Neuron (in vitro differentiated cells): Measurements from ENCODE around the gene ODAD4.
"Not testable (repeated sequence)": the region's sequence is repeated elsewhere in the genome, so short reads cannot be mapped to it uniquely, and the experiment has no call there.

Experiments used
- H2AFZ ChIP-seq: one replicate; pipeline ENCODE4 v1.6.1; 2013; ENCODE audit warnings: low read depth, mild to moderate bottlenecking, inconsistent platforms, low read length, moderate library complexity
- H3K27me3 ChIP-seq: one replicate; pipeline ENCODE4 v1.6.1; 2013; ENCODE audit warnings: low read length; ENCODE audit not compliant: insufficient read depth
- H3K36me3 ChIP-seq: one replicate; pipeline ENCODE4 v1.6.1; 2013; ENCODE audit warnings: low read length; ENCODE audit not compliant: insufficient read depth
- H3K4me1 ChIP-seq: one replicate; pipeline ENCODE4 v1.6.1; 2013; ENCODE audit warnings: low read length; ENCODE audit not compliant: insufficient read depth
- H3K4me3 ChIP-seq: 2 replicates; pipeline ENCODE4 v1.5.1; 2013; ENCODE audit warnings: mild to moderate bottlenecking, low read length, moderate library complexity
- H3K9me3 ChIP-seq: one replicate; pipeline ENCODE4 v1.6.1; 2013; ENCODE audit warnings: low read length

The ODAD4 gene

GRCh38 chr17:41988418-41988817, 58.0 kb downstream of the ODAD4 start:
- Histone ChIP-seq H3K4me3 (no peak overlapping the region), H3K9me3 (no peaks in the 10 kb centered on the region), H3K27me3 (no peaks in the 10 kb centered on the region), H3K36me3 (peaks cover 78% of the 10 kb centered on the region), H3K4me1 (no peaks in the 10 kb centered on the region), H2AFZ (no peak overlapping the region)

GRCh38 chr17:41989702-41990419, 59.4 kb downstream of the ODAD4 start:
- Histone ChIP-seq H3K4me3 (no peak overlapping the region), H3K27me3 (no peaks in the 10 kb centered on the region), H3K4me1 (no peaks in the 10 kb centered on the region), H3K9me3 (no peaks in the 10 kb centered on the region), H3K36me3 (peaks cover 82% of the 10 kb centered on the region), H2AFZ (no peak overlapping the region)

GRCh38 chr17:41992576-41992975, 62.2 kb downstream of the ODAD4 start:
- Histone ChIP-seq H3K4me3 (no peak overlapping the region), H3K36me3 (peaks cover 92% of the 10 kb centered on the region), H3K9me3 (no peaks in the 10 kb centered on the region), H3K4me1 (no peaks in the 10 kb centered on the region), H2AFZ (no peak overlapping the region), H3K27me3 (no peaks in the 10 kb centered on the region)

GRCh38 chr17:41996855-41997164, 66.4 kb downstream of the ODAD4 start:
- H3K36me3 ChIP-seq, result peaks cover 85% of the 10 kb centered on the region

GRCh38 chr17:41998497-41998896, 68.1 kb downstream of the ODAD4 start:
- H3K36me3 ChIP-seq, result peaks cover 86% of the 10 kb centered on the region
- peaks cover 10% of the 10 kb centered on the region for H3K4me1 ChIP-seq
- H3K27me3 ChIP-seq, result no peaks in the 10 kb centered on the region
- no peak overlapping the region for H2AFZ ChIP-seq
- no peaks in the 10 kb centered on the region for H3K9me3 ChIP-seq
- H3K4me3 ChIP-seq, result no peak overlapping the region

More at GRCh38 chr17:41996855-41997164, 66.4 kb downstream of the ODAD4 start:
- Histone ChIP-seq H3K9me3 (no peaks in the 10 kb centered on the region), H3K27me3 (no peaks in the 10 kb centered on the region), H2AFZ (no peak overlapping the region), H3K4me3 (no peak overlapping the region), H3K4me1 (no peaks in the 10 kb centered on the region)

- peaks cover 13% of the 10 kb centered on the region for H3K4me1 ChIP-seq
- no peak overlapping the region for H2AFZ ChIP-seq
- H3K27me3 ChIP-seq, result no peaks in the 10 kb centered on the region
- no peak overlapping the region for H3K4me3 ChIP-seq
- no peaks in the 10 kb centered on the region for H3K9me3 ChIP-seq
- H3K36me3 ChIP-seq, result peaks cover 69% of the 10 kb centered on the region
Observed at GRCh38 chr17:42000413-42001133, 70.2 kb downstream of the ODAD4 start.

GRCh38 chr17:42001729-42002128, 71.3 kb downstream of the ODAD4 start:
- Histone ChIP-seq H3K4me3 (no peak overlapping the region), H2AFZ (no peak overlapping the region), H3K9me3 (no peaks in the 10 kb centered on the region), H3K27me3 (no peaks in the 10 kb centered on the region), H3K36me3 (peaks cover 57% of the 10 kb centered on the region), H3K4me1 (peaks cover 13% of the 10 kb centered on the region)

- Histone ChIP-seq H3K27me3 (no peaks in the 10 kb centered on the region), H2AFZ (no peak overlapping the region), H3K4me3 (no peak overlapping the region), H3K4me1 (peaks cover 13% of the 10 kb centered on the region), H3K36me3 (peaks cover 52% of the 10 kb centered on the region), H3K9me3 (no peaks in the 10 kb centered on the region)
Observed at GRCh38 chr17:42002175-42002791, 71.9 kb downstream of the ODAD4 start.

- Histone ChIP-seq H3K9me3 (no peaks in the 10 kb centered on the region), H2AFZ (no peak overlapping the region), H3K4me3 (no peak overlapping the region), H3K36me3 (peaks cover 46% of the 10 kb centered on the region), H3K4me1 (peaks cover 13% of the 10 kb centered on the region), H3K27me3 (no peaks in the 10 kb centered on the region)
Observed at GRCh38 chr17:42002792-42003301, 72.4 kb downstream of the ODAD4 start.

GRCh38 chr17:42005166-42005565, 74.7 kb downstream of the ODAD4 start:
- Histone ChIP-seq H3K9me3 (no peaks in the 10 kb centered on the region), H3K27me3 (no peaks in the 10 kb centered on the region), H3K4me1 (peaks cover 13% of the 10 kb centered on the region), H3K4me3 (no peak overlapping the region), H2AFZ (no peak overlapping the region), H3K36me3 (peaks cover 38% of the 10 kb centered on the region)

- Histone ChIP-seq H3K4me3 (no peak overlapping the region), H3K9me3 (no peaks in the 10 kb centered on the region), H3K27me3 (no peaks in the 10 kb centered on the region), H3K4me1 (no peaks in the 10 kb centered on the region), H2AFZ (no peak overlapping the region), H3K36me3 (peaks cover 11% of the 10 kb centered on the region)
Observed at GRCh38 chr17:42009170-42009569, 78.8 kb downstream of the ODAD4 start.

GRCh38 chr17:42010266-42010680, 79.9 kb downstream of the ODAD4 start:
- peaks cover 11% of the 10 kb centered on the region for H3K36me3 ChIP-seq
- not testable (repeated sequence) for H3K27me3 ChIP-seq, H3K4me3 ChIP-seq, H3K9me3 ChIP-seq, H2AFZ ChIP-seq, H3K4me1 ChIP-seq

- Histone ChIP-seq H3K4me3 (no peak overlapping the region), H3K9me3 (no peaks in the 10 kb centered on the region), H2AFZ (no peak overlapping the region), H3K27me3 (no peaks in the 10 kb centered on the region), H3K4me1 (peaks cover 4% of the 10 kb centered on the region), H3K36me3 (peaks cover 11% of the 10 kb centered on the region)
Observed at GRCh38 chr17:42010898-42011516, 80.6 kb downstream of the ODAD4 start.
